ENCODE data around the gene ASB16. TPM values are rescaled to one million over a fixed set of nuclear protein-coding genes. Genes with fewer than 3 reads are reported as not detected.

Gene ASB16
- polyA plus RNA-seq, 1 of the 3 experiments (the other 2 are of a cell fraction), result not detected

- TF ChIP-seq FOXJ3 (CRISPR knock-in tag; IDR thresholded peaks at IDR 0.05) (no peak), POLR2AphosphoS5 (IDR thresholded peaks at IDR 0.05; ENCODE audit: low read depth, low read length) (no peak), NRF1 (IDR thresholded peaks at IDR 0.05; ENCODE audit: low read depth, low read length) (no peak), RAD21 (IDR thresholded peaks at IDR 0.05; ENCODE audit: low read length) (no peak), MEF2A (IDR thresholded peaks at IDR 0.05; ENCODE audit: borderline replicate concordance, low read depth) (no peak), CHD2 (IDR thresholded peaks at IDR 0.05; ENCODE audit: low read length, partially characterized antibody) (no peak), USF1 (IDR thresholded peaks at IDR 0.05; ENCODE audit: borderline replicate concordance, low read depth) (no peak), NFIC (IDR thresholded peaks at IDR 0.05; ENCODE audit: borderline replicate concordance) (no peak), RCOR1 (IDR thresholded peaks at IDR 0.05; ENCODE audit: low read length) (no peak), FOSL2 (IDR thresholded peaks at IDR 0.05; ENCODE audit: borderline replicate concordance, low read depth) (no peak), TAF1 (IDR thresholded peaks at IDR 0.05; ENCODE audit: borderline replicate concordance, low read depth, low read length) (no peak), ELF1 (IDR thresholded peaks at IDR 0.05) (no peak), USF2 (IDR thresholded peaks at IDR 0.05; ENCODE audit: borderline replicate concordance, low read depth, low read length) (no peak), EP300 (IDR thresholded peaks at IDR 0.05; ENCODE audit: borderline replicate concordance in 1 of 2, low read depth in 1 of 2, low read length in 1 of 2) (no peak), ZBTB33 (IDR thresholded peaks at IDR 0.05; ENCODE audit: borderline replicate concordance, low read depth) (no peak)
- Histone ChIP-seq H3K4me2 (no peak overlapping the region), H3F3A (replicated peaks; ENCODE audit: insufficient read depth) (no peaks in the 10 kb centered on the region), H3K4me1 (ENCODE audit: control insufficient read depth in 1 of 2, insufficient read depth in 2 of 2, low read depth in 1 of 2, low read length in 1 of 2) (no peaks in the 10 kb centered on the region; a peak in 1 of 4 replicates), H3K4me3 (ENCODE audit: low read depth in 2 of 2, low read length in 1 of 2) (no peak overlapping the region), H3K9me2 (no peaks in the 10 kb centered on the region), H3K9ac (no peak overlapping the region), H3K27me3 (ENCODE audit: insufficient read depth) (no peaks in the 10 kb centered on the region), H2AFZ (ENCODE audit: low read depth) (no peak overlapping the region), H3K36me3 (replicated peaks in 1 of 2; ENCODE audit: control insufficient read depth in 1 of 2, insufficient read depth in 2 of 2, low read length in 1 of 2) (peaks cover 0 to 16% of the 10 kb centered on the region in 2 experiments), H3K27ac (ENCODE audit: low read depth in 2 of 2, low read length in 1 of 2) (no peak overlapping the region; a peak in 1 of 4 replicates), H3K9me3 (no peaks in the 10 kb centered on the region), H3K79me2 (ENCODE audit: insufficient read depth) (peaks cover 48% of the 10 kb centered on the region; the same call in 1 of the 2 replicates), H4K20me1 (ENCODE audit: insufficient read depth) (no peaks in the 10 kb centered on the region)
- ChIA-PET CTCF (interaction anchor here (0.6 kb wide), 1 partner anchor 12 kb away, joined by 3 read pairs; no protein-coding TSS in a partner anchor), POLR2A (no interaction called here)
- DNase-seq, result no peak
- WGBS (ENCODE audit: low lambda C conversion rate), result 91% methylated on average over 4 of the region's 4 CpGs
Measured at GRCh38 chr17:44152875-44153274, 17.6 kb upstream of the ASB16 start.

Measured in SK-N-SH (cell line).